Heart right ventricle (tissue), 16 donors: ENCODE data around the gene TLX3. TPM values are rescaled to one million over a fixed set of nuclear protein-coding genes. Genes with fewer than 3 reads are reported as not detected.

Source experiments
- ATAC-seq, 8 donors: fragments of 200-7000 bp; cut with Tn5 transposase; one replicate each; pipeline ENCODE4 v1.9.1; 2020; ENCODE audit warnings: mild to moderate bottlenecking in 8 of 8, moderate library complexity in 8 of 8, moderate number of reproducible peaks in 1 of 8
- DNase-seq, 2 donors: peaks; one replicate each; pipeline ENCODE4 v3.0.0-alpha.2; 2020
- H3K27ac ChIP-seq, 10 donors: fragments of 200-600 bp; sonication (generic) in 2 of 10; one replicate each; pipeline versions ENCODE4 v1.5.0 to v1.8.0; 2020 to 2022; ENCODE audit warnings: mild to moderate bottlenecking in 3 of 10
- H3K27me3 ChIP-seq, 7 donors: fragments of 200-600 bp; one replicate each; pipeline ENCODE4 v1.8.0; 2021 to 2022; ENCODE audit warnings: mild to moderate bottlenecking in 2 of 7
- H3K36me3 ChIP-seq, 9 donors: fragments of 200-600 bp; sonication (generic) in 1 of 9; one replicate each; pipeline versions ENCODE4 v1.5.0 to v1.8.0; 2020 to 2022; ENCODE audit warnings: mild to moderate bottlenecking in 2 of 9
- H3K4me1 ChIP-seq, 9 donors: fragments of 200-600 bp; sonication (generic) in 1 of 9; one replicate each; pipeline versions ENCODE4 v1.5.0 to v1.8.0; 2020 to 2022; ENCODE audit warnings: mild to moderate bottlenecking in 4 of 9
- H3K4me3 ChIP-seq, 10 donors: fragments of 200-600 bp; sonication (generic) in 2 of 10; one replicate each; pipeline versions ENCODE4 v1.5.0 to v1.8.0; 2020 to 2022; ENCODE audit warnings: mild to moderate bottlenecking in 7 of 10, moderate library complexity in 2 of 10
- H3K9me3 ChIP-seq, 11 donors: fragments of 200-600 bp in 10 of 11; sonication (generic) in 2 of 11; one replicate each; pipeline versions ENCODE4 v1.5.0 to v1.8.0; 2013 to 2022; ENCODE audit warnings: mild to moderate bottlenecking in 2 of 11, control low read depth in 1 of 11, moderate library complexity in 1 of 11
- CTCF ChIP-seq, 9 donors: fragments of 200-600 bp; sonication (generic) in 2 of 9; IDR thresholded peaks; one replicate each; pipeline versions ENCODE4 v1.5.0 to v1.8.0; 2021 to 2022; ENCODE audit warnings: antibody characterized with exemption in 9 of 9, mild to moderate bottlenecking in 5 of 9, moderate library complexity in 1 of 9
- WGBS, 2 donors: extraction: QIAGEN DNeasy Blood & Tissue Kit; methylation state at CpG; one replicate each; pipeline ENCODE4 v1.1.7; 2013; ENCODE audit warnings: inconsistent platforms in 1 of 2; 5-methylcytosine and 5-hydroxymethylcytosine counted together
- intact Hi-C, 10 donors: fragments of 100-400 bp; cut with DNase I; formaldehyde crosslinking; loops; one replicate each; pipeline versions ENCODE4 v1.11.1 to v1.14.2; 2022
- polyA plus RNA-seq, 2 donors: library from polyadenylated mRNA; stranded (reverse); fragments of 200-250 nt; gene quantifications; one replicate each; pipeline ENCODE4 v1.2.3, GENCODE V29; 2013
- total RNA-seq, 10 donors: library from RNA; stranded (reverse); fragmentation: NEBNext Ultra II Directional in 3 of 10; extraction: Animal tissue kit (Norgen Biotek cat#: 25700) in 3 of 10; gene quantifications; one replicate each; pipeline versions ENCODE4 v1.2.1 to v1.2.4, GENCODE V29; 2021 to 2023
- donor health status: Arrhythmogenic right ventricular cardiomyopathy.
- donor health status: ischemic (EF 13 %, LVEDD 7.1; RV severe dilation, severe dysfunction).
- donor health status: healthy with polysubstance abuse.
- donor health status: DM: no; HTN: yes; CAD: no.
- donor health status: DM: no; HTN: no; CAD: no.
- donor health status: ischemic (EF 25% LVEDD 6.9; RV normal size, moderate dysfunction).
- donor health status: ischemic (EF 25% LVEDD 5.7; RV mildly dilated, moderate dysfunction).
- donor health status: healthy.
- donor health status: DM: yes; HTN: yes; CAD: no.
- donor health status: Ischemic cardiomyopathy.
- donor health status: ischemic (EF 35%, LVEDD 5.7; RV mildly dilated, moderate dysfunction).
- donor health status: nonischemic (EF 11% LVEDD 7.7; RV severe dilation, severe dysfunction).
- donor health status: DM: yes; HTN: yes; CAD: no.
- donor health status: PGD.
- donor health status: ischemic (EF 29% LVEDD 5.4; RV normal size, mild dysfunction).
- donor health status: nonischemic (EF 23%, LVEDD 6.1; RV moderate dilation, normal function).

The TLX3 gene
- total and polyA plus RNA-seq, 12 donors = not detected

- peaks cover 0 to 30% (median 26%) of the 10 kb centered on the region in 9 donors for H3K4me1 ChIP-seq
- 35 to 37% methylated on average over 6 of the region's 6 CpGs for WGBS, 2 donors
- H3K27ac ChIP-seq = no peak overlapping the region
- no peaks in the 10 kb centered on the region for H3K36me3 ChIP-seq
- no peak for TF ChIP-seq CTCF (IDR thresholded peaks at IDR 0.05)
- peaks cover 43 to 96% (median 76%) of the 10 kb centered on the region in 7 donors for H3K27me3 ChIP-seq
- intact Hi-C loops = no loop called here
- H3K9me3 ChIP-seq = no peaks in the 10 kb centered on the region
- ATAC-seq (no peak), DNase-seq (no peak)
- no peak overlapping the region for H3K4me3 ChIP-seq
These were observed 2.9 kb upstream of the TLX3 start for GRCh38 chr5:171306166-171306565.

GRCh38 chr5:171306781-171307591 is 2.1 kb upstream of the TLX3 start:
- TF ChIP-seq CTCF (IDR thresholded peaks at IDR 0.05) = no peak
- ATAC-seq = no peak
- peaks cover 50 to 96% (median 84%) of the 10 kb centered on the region in 7 donors for H3K27me3 ChIP-seq

GRCh38 chr5:171307789-171308452 is 1.1 kb upstream of the TLX3 start:
- H3K27ac ChIP-seq = no peak overlapping the region
- 22 to 25% methylated on average over 42 of the region's 42 CpGs for WGBS, 2 donors
- intact Hi-C loops = no loop called here
- H3K9me3 ChIP-seq = no peaks in the 10 kb centered on the region
- peaks cover 59 to 100% (median 93%) of the 10 kb centered on the region in 7 donors for H3K27me3 ChIP-seq
- no peaks in the 10 kb centered on the region for H3K36me3 ChIP-seq
- ATAC-seq = no peak
- H3K4me3 ChIP-seq = no peak overlapping the region
- TF ChIP-seq CTCF (IDR thresholded peaks at IDR 0.05) = no peak
- H3K4me1 ChIP-seq = peaks cover 8 to 46% (median 44%) of the 10 kb centered on the region in 9 donors
- no peak for DNase-seq

More at GRCh38 chr5:171306781-171307591, 2.1 kb upstream of the TLX3 start:
- H3K9me3 ChIP-seq = no peaks in the 10 kb centered on the region
- WGBS, 2 donors = 34 to 40% methylated on average over 10 of the region's 10 CpGs
- intact Hi-C loops = no loop called here
- no peaks in the 10 kb centered on the region for H3K36me3 ChIP-seq
- no peak overlapping the region for H3K4me3 ChIP-seq
- no peak for DNase-seq
- peaks cover 5 to 38% (median 34%) of the 10 kb centered on the region in 9 donors for H3K4me1 ChIP-seq
- H3K27ac ChIP-seq = no peak overlapping the region

GRCh38 chr5:171309276-171310211 is 496 bp downstream of the TLX3 start:
- WGBS, 2 donors = 3 to 4% methylated on average over 99 to 106 of the region's 106 CpGs
- no peak for DNase-seq
- peaks cover 8 to 57% (median 45%) of the 10 kb centered on the region in 9 donors for H3K4me1 ChIP-seq
- no peak overlapping the region for H3K4me3 ChIP-seq
- no peaks in the 10 kb centered on the region for H3K9me3 ChIP-seq
- TF ChIP-seq CTCF (IDR thresholded peaks at IDR 0.05) = no peak
- intact Hi-C loops = no loop called here
- no peak for ATAC-seq
- H3K27me3 ChIP-seq = peaks cover 68 to 100% (median 100%) of the 10 kb centered on the region in 7 donors
- H3K36me3 ChIP-seq = no peaks in the 10 kb centered on the region
- no peak overlapping the region for H3K27ac ChIP-seq
